ENCODE results near the gene POU3F1. TPM values are rescaled to one million over a fixed set of nuclear protein-coding genes. Genes with fewer than 3 reads are reported as not detected.

Gene POU3F1
- total RNA-seq, 4 donors from 2014 or later, result 0.19 TPM; not detected in 3

- TF ChIP-seq, protein P1, sequence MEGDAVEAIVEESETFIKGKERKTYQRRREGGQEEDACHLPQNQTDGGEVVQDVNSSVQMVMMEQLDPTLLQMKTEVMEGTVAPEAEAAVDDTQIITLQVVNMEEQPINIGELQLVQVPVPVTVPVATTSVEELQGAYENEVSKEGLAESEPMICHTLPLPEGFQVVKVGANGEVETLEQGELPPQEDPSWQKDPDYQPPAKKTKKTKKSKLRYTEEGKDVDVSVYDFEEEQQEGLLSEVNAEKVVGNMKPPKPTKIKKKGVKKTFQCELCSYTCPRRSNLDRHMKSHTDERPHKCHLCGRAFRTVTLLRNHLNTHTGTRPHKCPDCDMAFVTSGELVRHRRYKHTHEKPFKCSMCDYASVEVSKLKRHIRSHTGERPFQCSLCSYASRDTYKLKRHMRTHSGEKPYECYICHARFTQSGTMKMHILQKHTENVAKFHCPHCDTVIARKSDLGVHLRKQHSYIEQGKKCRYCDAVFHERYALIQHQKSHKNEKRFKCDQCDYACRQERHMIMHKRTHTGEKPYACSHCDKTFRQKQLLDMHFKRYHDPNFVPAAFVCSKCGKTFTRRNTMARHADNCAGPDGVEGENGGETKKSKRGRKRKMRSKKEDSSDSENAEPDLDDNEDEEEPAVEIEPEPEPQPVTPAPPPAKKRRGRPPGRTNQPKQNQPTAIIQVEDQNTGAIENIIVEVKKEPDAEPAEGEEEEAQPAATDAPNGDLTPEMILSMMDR (IDR thresholded peaks at IDR 0.05), result no peak
- ATAC-seq (ENCODE audit: low FRiP score) (no peak), DNase-seq (ENCODE audit: low spot score) (no peak)
Measured at GRCh38 chr1:38004284-38005108, 42.1 kb downstream of the POU3F1 start.

DNA sequence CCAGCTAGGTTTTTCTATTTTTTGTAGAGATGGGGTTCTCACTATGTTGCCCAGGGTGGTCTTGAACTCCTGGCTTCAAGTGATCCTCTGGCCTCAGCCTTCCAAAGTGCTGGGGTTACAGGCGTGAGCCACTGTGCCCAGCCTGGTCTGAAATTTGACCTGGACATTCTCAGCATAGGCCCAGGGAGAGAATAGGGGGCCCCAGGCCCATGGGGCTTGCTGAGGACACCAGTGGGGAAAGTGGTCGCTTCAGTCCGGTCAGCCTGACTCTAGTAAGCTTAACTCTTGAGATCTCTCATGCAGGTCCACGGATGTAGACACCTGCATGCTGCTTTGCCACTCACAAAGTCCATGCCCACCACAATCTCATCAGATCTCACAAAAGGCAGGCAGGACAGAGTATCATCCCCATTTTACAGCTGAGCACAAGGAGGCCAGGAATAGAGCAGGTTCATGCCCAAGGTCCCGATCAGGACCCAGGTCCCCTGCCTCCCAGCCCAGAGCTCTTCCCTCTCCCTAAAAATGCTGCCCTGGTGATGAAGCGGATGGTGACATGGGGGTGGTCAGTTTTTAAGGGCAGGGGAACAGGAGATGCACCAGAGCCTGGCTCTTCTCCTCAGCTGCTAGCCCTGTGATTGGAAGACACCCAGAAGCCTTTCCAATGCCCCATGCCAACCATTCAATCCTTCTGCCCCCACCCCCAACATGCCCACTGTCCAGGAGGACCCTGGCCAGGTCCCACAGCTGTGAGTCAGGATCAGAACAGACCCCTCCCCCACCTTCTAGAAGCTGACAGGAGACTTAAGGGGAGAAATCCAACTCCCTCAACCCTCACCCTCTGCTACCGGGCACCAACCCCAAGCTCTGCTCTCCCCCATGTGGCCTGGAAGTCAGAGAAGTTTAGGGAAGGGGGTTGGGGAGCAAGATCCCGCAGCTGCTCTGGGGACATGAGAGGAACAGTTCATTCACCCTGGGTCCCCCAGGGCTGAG, 43.0 kb downstream of the POU3F1 start:
- DNase-seq (ENCODE audit: low spot score) (no peak), ATAC-seq (ENCODE audit: low FRiP score) (no peak)

DNA sequence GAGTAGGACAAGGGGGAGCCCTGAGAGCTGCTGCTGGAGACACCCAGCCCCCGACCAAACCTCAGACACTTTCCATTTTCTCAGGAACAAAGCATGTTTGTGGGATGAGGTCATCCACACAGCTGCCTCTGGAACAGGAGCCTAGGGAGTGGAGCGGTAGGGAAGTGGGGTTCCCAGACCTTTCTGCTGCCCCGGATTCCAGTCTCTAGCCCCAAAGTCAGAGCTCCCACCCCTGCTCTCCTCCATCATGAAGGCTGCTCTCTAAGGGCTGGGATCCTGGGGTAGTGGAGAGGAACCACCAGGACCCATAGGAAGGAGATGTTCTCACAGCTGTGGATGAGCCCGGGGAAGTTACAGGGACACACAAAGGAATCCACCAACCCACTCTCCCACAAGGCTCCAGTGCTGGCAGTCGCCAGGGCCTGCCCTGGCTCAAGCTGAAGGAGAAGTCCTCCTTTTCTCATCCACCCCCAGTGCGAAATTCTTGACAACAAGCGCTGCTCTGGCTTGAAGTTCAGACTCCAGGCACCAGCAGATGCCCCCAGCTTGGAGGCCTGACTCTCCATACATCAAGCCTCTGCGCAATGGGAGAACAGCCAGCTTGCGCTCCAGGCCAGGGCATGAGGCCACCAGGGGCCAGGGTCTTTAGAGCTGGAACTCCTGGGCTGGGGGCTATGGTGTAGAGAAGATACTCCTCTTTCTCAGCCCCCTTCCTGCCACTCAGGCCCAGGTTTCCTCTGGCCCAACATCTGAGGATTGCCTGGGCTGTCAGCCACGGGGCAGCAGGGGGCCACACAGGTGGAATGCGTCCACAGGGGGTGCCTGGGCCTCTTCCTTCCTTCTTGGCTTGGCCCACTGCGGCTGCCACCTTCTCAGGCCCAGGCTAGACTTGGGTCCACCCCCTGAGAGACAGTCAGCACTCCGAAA, 45.8 kb downstream of the POU3F1 start:
- no peak for DNase-seq (ENCODE audit: low spot score)
- no peak for ATAC-seq (ENCODE audit: low FRiP score)
- TF ChIP-seq, protein P1 (IDR thresholded peaks at IDR 0.05), result no peak

More for the DNA sequence above, 43.0 kb downstream of the POU3F1 start:
- TF ChIP-seq, protein P1 (IDR thresholded peaks at IDR 0.05), result no peak

GRCh38 chr1:38000233-38000528, 46.4 kb downstream of the POU3F1 start:
- TF ChIP-seq, protein P1 (IDR thresholded peaks at IDR 0.05), result no peak
- ATAC-seq (ENCODE audit: low FRiP score) (no peak), DNase-seq (ENCODE audit: low spot score) (no peak)

GRCh38 chr1:37999430-38000232, 47.0 kb downstream of the POU3F1 start:
- DNase-seq (ENCODE audit: low spot score) (no peak), ATAC-seq (ENCODE audit: low FRiP score) (no peak)
- TF ChIP-seq, protein P1 (IDR thresholded peaks at IDR 0.05), result no peak

Measured in omental fat pad (tissue), 4 donors.